Fibroblast of skin of scalp (primary cell): ENCODE measurements around the gene PHIP. TPM values are rescaled to one million over a fixed set of nuclear protein-coding genes. Genes with fewer than 3 reads are reported as not detected.
"Not testable (repeated sequence)": the region's sequence is repeated elsewhere in the genome, so short reads cannot be mapped to it uniquely, and the experiment has no call there.

Source experiments
- DNase-seq: peaks from one replicate; pipeline ENCODE4 v3.0.0-alpha.2; 2013
- polyA plus RNA-seq, 2 experiments: library from polyadenylated mRNA; unstranded; fragments of 120-200 nt; gene quantifications; one replicate each; pipeline ENCODE4 v1.2.1, GENCODE V29; 2013; ENCODE audit not compliant: insufficient read length in 2 of 2

PHIP gene
- 9.5 TPM for polyA plus RNA-seq (2013, experiment 1 of 2; ENCODE audit: insufficient read length)
- 11.6 TPM for polyA plus RNA-seq (2013, experiment 2 of 2; ENCODE audit: insufficient read length)

GRCh38 chr6:79078075-79078969 lies at the start of gene PHIP:
Gene PHIP, minus strand, starts transcription at chr6:79078254. Its CDS starts 186 bp downstream, at chr6:79078068.
- peak; percentile 98 for DNase-seq

- DNase-seq = no peak
These were observed 49.6 kb upstream of the PHIP start for GRCh38 chr6:79127660-79128059.

- no peak for DNase-seq
These were observed 41.2 kb upstream of the PHIP start for GRCh38 chr6:79119217-79119616.

- DNase-seq = peak; percentile 5
These were observed 39.7 kb upstream of the PHIP start for GRCh38 chr6:79117752-79118151.

- no peak for DNase-seq
These were observed 37.6 kb upstream of the PHIP start for GRCh38 chr6:79115553-79116182.

GRCh38 chr6:79111549-79111948 lies 33.5 kb upstream of the PHIP start:
- no peak for DNase-seq

- no peak for DNase-seq
These were observed 23.1 kb upstream of the PHIP start for GRCh38 chr6:79101164-79101563.

- no peak for DNase-seq
These were observed 22.2 kb upstream of the PHIP start for GRCh38 chr6:79100304-79100703.

GRCh38 chr6:79094938-79095337 lies 16.9 kb upstream of the PHIP start:
- DNase-seq = no peak

GRCh38 chr6:79091801-79092200 lies 13.7 kb upstream of the PHIP start:
- DNase-seq = not testable (repeated sequence)

- no peak for DNase-seq
These were observed 11.7 kb upstream of the PHIP start for GRCh38 chr6:79089552-79090404.

GRCh38 chr6:79084693-79085092 lies 6.6 kb upstream of the PHIP start:
- no peak for DNase-seq

- no peak for DNase-seq
These were observed 4.2 kb upstream of the PHIP start for GRCh38 chr6:79082304-79082703.

GRCh38 chr6:79081663-79082062 lies 3.6 kb upstream of the PHIP start:
- no peak for DNase-seq

GRCh38 chr6:79079561-79080041 lies 1.5 kb upstream of the PHIP start:
- peak; percentile 24 for DNase-seq

- DNase-seq = no peak
These were observed 359 bp downstream of the PHIP start for GRCh38 chr6:79077715-79078074.

GRCh38 chr6:79076782-79077641 lies 1.0 kb downstream of the PHIP start:
- peak; percentile 95 for DNase-seq

- DNase-seq = no peak
These were observed 1.9 kb downstream of the PHIP start for GRCh38 chr6:79076160-79076559.

- no peak for DNase-seq
These were observed 4.2 kb downstream of the PHIP start for GRCh38 chr6:79073888-79074287.

- DNase-seq = no peak
These were observed 5.3 kb downstream of the PHIP start for GRCh38 chr6:79072640-79073181.

GRCh38 chr6:79071547-79071946 lies 6.5 kb downstream of the PHIP start:
- no peak for DNase-seq
